Liver (tissue), 9 donors: ENCODE results near the gene YBX2. TPM values are rescaled to one million over a fixed set of nuclear protein-coding genes. Genes with fewer than 3 reads are reported as not detected.

Experiments
- DNase-seq: peaks from one replicate; pipeline ENCODE4 v3.0.0-alpha.2; 2017; ENCODE audit warnings: low spot score
- H3K27ac ChIP-seq, 2 donors: one replicate each; pipeline ENCODE4 v1.7.0; 2013; ENCODE audit warnings: inconsistent platforms in 2 of 2, low read length in 2 of 2, control low read depth in 1 of 2, low read depth in 1 of 2, mild to moderate bottlenecking in 1 of 2
- H3K27me3 ChIP-seq, 4 donors: one replicate each; pipeline versions ENCODE4 v1.6.1 to v1.7.0; 2013; ENCODE audit warnings: low read length in 3 of 4, inconsistent platforms in 1 of 4, mild to moderate bottlenecking in 1 of 4, moderate library complexity in 1 of 4; ENCODE audit not compliant: control insufficient read depth in 4 of 4, insufficient read depth in 4 of 4
- H3K36me3 ChIP-seq, 4 donors: one replicate each; pipeline versions ENCODE4 v1.6.1 to v1.7.0; 2013; ENCODE audit warnings: low read length in 3 of 4, mild to moderate bottlenecking in 3 of 4, low read depth in 1 of 4, moderate library complexity in 1 of 4; ENCODE audit not compliant: control insufficient read depth in 4 of 4, insufficient read depth in 3 of 4
- H3K4me1 ChIP-seq, 4 donors: one replicate each; pipeline versions ENCODE4 v1.6.1 to v1.7.0; 2013; ENCODE audit warnings: low read length in 3 of 4, mild to moderate bottlenecking in 3 of 4, moderate library complexity in 1 of 4; ENCODE audit not compliant: control insufficient read depth in 4 of 4, insufficient read depth in 4 of 4
- H3K4me3 ChIP-seq, 3 donors: one replicate each; pipeline versions ENCODE4 v1.6.1 to v1.7.0; 2013; ENCODE audit warnings: low read length in 3 of 3, control low read depth in 1 of 3, low read depth in 1 of 3, mild to moderate bottlenecking in 1 of 3
- H3K9ac ChIP-seq, 2 donors: one replicate each; pipeline ENCODE4 v1.7.0; 2013; ENCODE audit warnings: low read length in 2 of 2, mild to moderate bottlenecking in 2 of 2, moderate library complexity in 2 of 2, control low read depth in 1 of 2, low read depth in 1 of 2
- H3K9me3 ChIP-seq, 4 donors: one replicate each; pipeline versions ENCODE4 v1.6.1 to v1.7.0; 2013; ENCODE audit warnings: low read length in 3 of 4; ENCODE audit not compliant: control insufficient read depth in 4 of 4
- EGR1 ChIP-seq, 2 donors: IDR thresholded peaks; 2 replicates each; pipeline ENCODE4 v1.6.1; 2016 to 2018; ENCODE audit warnings: antibody characterized with exemption in 2 of 2, low read depth in 2 of 2
- FOXA1 ChIP-seq: IDR thresholded peaks from 2 replicates; pipeline ENCODE4 v1.6.1; 2016; ENCODE audit warnings: antibody characterized with exemption
- FOXA2 ChIP-seq: IDR thresholded peaks from 2 replicates; pipeline ENCODE4 v1.6.1; 2016; ENCODE audit warnings: antibody characterized with exemption
- GABPA ChIP-seq, 2 donors: IDR thresholded peaks in 1 of 2; conservative IDR thresholded peaks in 1 of 2; 2 replicates each; pipeline ENCODE4 v1.6.1; 2016; ENCODE audit warnings: antibody characterized with exemption in 2 of 2, mild to moderate bottlenecking in 1 of 2, moderate library complexity in 1 of 2
- HNF4A ChIP-seq, 2 donors: conservative IDR thresholded peaks; 2 replicates each; pipeline ENCODE4 v1.6.1; 2016; ENCODE audit warnings: antibody characterized with exemption in 2 of 2, mild to moderate bottlenecking in 2 of 2
- HNF4G ChIP-seq: IDR thresholded peaks from 2 replicates; pipeline ENCODE4 v1.6.1; 2016; ENCODE audit warnings: antibody characterized with exemption
- JUND ChIP-seq, 2 donors: IDR thresholded peaks; 2 replicates each; pipeline ENCODE4 v1.6.1; 2016; ENCODE audit warnings: antibody characterized with exemption in 2 of 2
- NR2F2 ChIP-seq: IDR thresholded peaks from 2 replicates; pipeline ENCODE4 v1.6.1; 2016; ENCODE audit warnings: antibody characterized with exemption
- RAD21 ChIP-seq, 2 donors: IDR thresholded peaks; 2 replicates each; pipeline ENCODE4 v1.6.1; 2016; ENCODE audit warnings: antibody characterized with exemption in 2 of 2, mild to moderate bottlenecking in 2 of 2
- RXRA ChIP-seq, 2 donors: IDR thresholded peaks; 2 replicates each; pipeline ENCODE4 v1.6.1; 2017 to 2018; ENCODE audit warnings: antibody characterized with exemption in 2 of 2, mild to moderate bottlenecking in 1 of 2
- SP1 ChIP-seq: IDR thresholded peaks from 2 replicates; pipeline ENCODE4 v1.6.1; 2018; ENCODE audit warnings: antibody characterized with exemption, mild to moderate bottlenecking
- TAF1 ChIP-seq: conservative IDR thresholded peaks from 2 replicates; pipeline ENCODE4 v1.6.1; 2016; ENCODE audit warnings: antibody characterized with exemption, mild to moderate bottlenecking
- YY1 ChIP-seq: IDR thresholded peaks from 2 replicates; pipeline ENCODE4 v1.6.1; 2016; ENCODE audit warnings: antibody characterized with exemption, mild to moderate bottlenecking
- ZBTB33 ChIP-seq: IDR thresholded peaks from 2 replicates; pipeline ENCODE4 v1.6.1; 2016; ENCODE audit warnings: antibody characterized with exemption
- WGBS: extraction: QIAGEN DNeasy Blood & Tissue Kit; methylation state at CpG from one replicate; pipeline ENCODE4 v1.1.7; 2013; 5-methylcytosine and 5-hydroxymethylcytosine counted together
- polyA plus RNA-seq, 2 donors: library from polyadenylated mRNA; stranded (reverse) in 1 of 2; unstranded in 1 of 2; fragments of 200-250 nt in 1 of 2; fragments of >200 nt in 1 of 2; fragmentation: Nextera tagmentation in 1 of 2; extraction: Ambion mirVana in 1 of 2; gene quantifications; one replicate each; pipeline versions ENCODE4 v1.2.1 to v1.2.3, GENCODE V29; 2013 to 2015
- total RNA-seq, 2 donors: library from RNA; depleted of rRNA; stranded (reverse); fragments of >200 nt; gene quantifications; one replicate each; pipeline ENCODE4 v1.2.3, GENCODE V29; 2014
- TF ChIP-seq, protein P1 (sequence below): IDR thresholded peaks from 2 replicates; pipeline ENCODE4 v1.6.1; 2016; ENCODE audit warnings: antibody characterized with exemption
- TF ChIP-seq, protein P2 (sequence below): fragments of 150-350 bp; IDR thresholded peaks from 2 replicates; pipeline ENCODE4 v1.5.1; 2017; ENCODE audit warnings: improper control_type of control experiment, low read depth, low read length; ENCODE audit not compliant: missing input control
- TF ChIP-seq, protein P3 (sequence below): IDR thresholded peaks from 2 replicates; pipeline ENCODE4 v1.6.1; 2016; ENCODE audit warnings: antibody characterized with exemption, mild to moderate bottlenecking
- TF ChIP-seq, protein P4 (sequence below): IDR thresholded peaks from 2 replicates; pipeline ENCODE4 v1.6.1; 2016; ENCODE audit warnings: antibody characterized with exemption
- donor health status: healthy.
- donor health status: healthy.
- donor health status: healthy.
- donor health status: healthy.
- donor health status: healthy.

Gene YBX2
- total and polyA plus RNA-seq, 4 donors: 0.33 to 0.75 (median 0.57) TPM

DNA sequence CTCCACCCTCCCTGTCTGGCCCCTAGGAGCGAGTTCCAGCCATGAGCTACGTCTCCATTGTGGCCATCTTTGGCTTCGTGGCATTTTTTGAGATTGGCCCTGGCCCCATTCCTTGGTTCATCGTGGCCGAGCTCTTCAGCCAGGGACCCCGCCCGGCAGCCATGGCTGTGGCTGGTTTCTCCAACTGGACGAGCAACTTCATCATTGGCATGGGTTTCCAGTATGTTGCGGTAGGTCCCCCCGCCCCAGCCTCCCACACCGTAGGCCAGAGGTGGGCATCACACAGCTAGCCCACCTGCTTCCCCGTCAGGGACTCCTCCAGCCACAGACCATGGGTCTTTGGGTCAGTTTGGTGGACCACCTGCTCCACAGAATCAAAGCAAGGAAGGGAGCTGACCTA lies 8.8 kb downstream of the YBX2 start:
- no peak for DNase-seq
- no peak overlapping the region for H3K9ac ChIP-seq

More for the DNA sequence above, 8.8 kb downstream of the YBX2 start:
- no peaks in the 10 kb centered on the region for H3K9me3 ChIP-seq
- H3K27ac ChIP-seq: no peak overlapping the region
- H3K4me1 ChIP-seq: peaks cover 8 to 17% (median 13%) of the 10 kb centered on the region in 4 donors
- WGBS: 94% methylated on average over 12 of the region's 12 CpGs
- TF ChIP-seq SP1 (no peak), JUND (IDR thresholded peaks at IDR 0.05) (no peak), EGR1 (IDR thresholded peaks at IDR 0.05; ENCODE audit: low read depth in 2 of 2) (no peak), HNF4A (conservative IDR thresholded peaks at IDR 0.05) (no peak), RAD21 (IDR thresholded peaks at IDR 0.05) (no peak), RXRA (IDR thresholded peaks at IDR 0.05) (no peak), NR2F2 (no peak), GABPA (IDR thresholded peaks at IDR 0.05 in 1 of 2, conservative IDR thresholded peaks at IDR 0.05 in 1 of 2) (no peak), HNF4G (no peak), YY1 (no peak), ZBTB33 (no peak), FOXA1 (no peak), FOXA2 (no peak), TAF1 (no peak)
- TF ChIP-seq, protein P1, sequence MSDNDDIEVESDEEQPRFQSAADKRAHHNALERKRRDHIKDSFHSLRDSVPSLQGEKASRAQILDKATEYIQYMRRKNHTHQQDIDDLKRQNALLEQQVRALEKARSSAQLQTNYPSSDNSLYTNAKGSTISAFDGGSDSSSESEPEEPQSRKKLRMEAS: no peak
- TF ChIP-seq, protein P2, sequence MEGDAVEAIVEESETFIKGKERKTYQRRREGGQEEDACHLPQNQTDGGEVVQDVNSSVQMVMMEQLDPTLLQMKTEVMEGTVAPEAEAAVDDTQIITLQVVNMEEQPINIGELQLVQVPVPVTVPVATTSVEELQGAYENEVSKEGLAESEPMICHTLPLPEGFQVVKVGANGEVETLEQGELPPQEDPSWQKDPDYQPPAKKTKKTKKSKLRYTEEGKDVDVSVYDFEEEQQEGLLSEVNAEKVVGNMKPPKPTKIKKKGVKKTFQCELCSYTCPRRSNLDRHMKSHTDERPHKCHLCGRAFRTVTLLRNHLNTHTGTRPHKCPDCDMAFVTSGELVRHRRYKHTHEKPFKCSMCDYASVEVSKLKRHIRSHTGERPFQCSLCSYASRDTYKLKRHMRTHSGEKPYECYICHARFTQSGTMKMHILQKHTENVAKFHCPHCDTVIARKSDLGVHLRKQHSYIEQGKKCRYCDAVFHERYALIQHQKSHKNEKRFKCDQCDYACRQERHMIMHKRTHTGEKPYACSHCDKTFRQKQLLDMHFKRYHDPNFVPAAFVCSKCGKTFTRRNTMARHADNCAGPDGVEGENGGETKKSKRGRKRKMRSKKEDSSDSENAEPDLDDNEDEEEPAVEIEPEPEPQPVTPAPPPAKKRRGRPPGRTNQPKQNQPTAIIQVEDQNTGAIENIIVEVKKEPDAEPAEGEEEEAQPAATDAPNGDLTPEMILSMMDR: no peak
- TF ChIP-seq, protein P3, sequence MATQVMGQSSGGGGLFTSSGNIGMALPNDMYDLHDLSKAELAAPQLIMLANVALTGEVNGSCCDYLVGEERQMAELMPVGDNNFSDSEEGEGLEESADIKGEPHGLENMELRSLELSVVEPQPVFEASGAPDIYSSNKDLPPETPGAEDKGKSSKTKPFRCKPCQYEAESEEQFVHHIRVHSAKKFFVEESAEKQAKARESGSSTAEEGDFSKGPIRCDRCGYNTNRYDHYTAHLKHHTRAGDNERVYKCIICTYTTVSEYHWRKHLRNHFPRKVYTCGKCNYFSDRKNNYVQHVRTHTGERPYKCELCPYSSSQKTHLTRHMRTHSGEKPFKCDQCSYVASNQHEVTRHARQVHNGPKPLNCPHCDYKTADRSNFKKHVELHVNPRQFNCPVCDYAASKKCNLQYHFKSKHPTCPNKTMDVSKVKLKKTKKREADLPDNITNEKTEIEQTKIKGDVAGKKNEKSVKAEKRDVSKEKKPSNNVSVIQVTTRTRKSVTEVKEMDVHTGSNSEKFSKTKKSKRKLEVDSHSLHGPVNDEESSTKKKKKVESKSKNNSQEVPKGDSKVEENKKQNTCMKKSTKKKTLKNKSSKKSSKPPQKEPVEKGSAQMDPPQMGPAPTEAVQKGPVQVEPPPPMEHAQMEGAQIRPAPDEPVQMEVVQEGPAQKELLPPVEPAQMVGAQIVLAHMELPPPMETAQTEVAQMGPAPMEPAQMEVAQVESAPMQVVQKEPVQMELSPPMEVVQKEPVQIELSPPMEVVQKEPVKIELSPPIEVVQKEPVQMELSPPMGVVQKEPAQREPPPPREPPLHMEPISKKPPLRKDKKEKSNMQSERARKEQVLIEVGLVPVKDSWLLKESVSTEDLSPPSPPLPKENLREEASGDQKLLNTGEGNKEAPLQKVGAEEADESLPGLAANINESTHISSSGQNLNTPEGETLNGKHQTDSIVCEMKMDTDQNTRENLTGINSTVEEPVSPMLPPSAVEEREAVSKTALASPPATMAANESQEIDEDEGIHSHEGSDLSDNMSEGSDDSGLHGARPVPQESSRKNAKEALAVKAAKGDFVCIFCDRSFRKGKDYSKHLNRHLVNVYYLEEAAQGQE: no peak
- TF ChIP-seq, protein P4, sequence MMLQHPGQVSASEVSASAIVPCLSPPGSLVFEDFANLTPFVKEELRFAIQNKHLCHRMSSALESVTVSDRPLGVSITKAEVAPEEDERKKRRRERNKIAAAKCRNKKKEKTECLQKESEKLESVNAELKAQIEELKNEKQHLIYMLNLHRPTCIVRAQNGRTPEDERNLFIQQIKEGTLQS: no peak
- no peaks in the 10 kb centered on the region for H3K27me3 ChIP-seq
- no peaks in the 10 kb centered on the region for H3K36me3 ChIP-seq
- H3K4me3 ChIP-seq: no peak overlapping the region
